DND-41 (cell line): ENCODE results near the gene NOXA1.

Experiments
- CTCF ChIP-seq: IDR thresholded peaks from 2 replicates; pipeline ENCODE4 v1.5.1; 2012; ENCODE audit warnings: borderline replicate concordance, low read length, moderate library complexity, mild to moderate bottlenecking; ENCODE audit not compliant: poor library complexity, severe bottlenecking; ENCODE audit errors: extremely low read depth
- EZH2 ChIP-seq: IDR thresholded peaks from 3 replicates; pipeline ENCODE4 v1.6.1; 2012; ENCODE audit warnings: borderline replicate concordance, low read depth, mild to moderate bottlenecking, moderate library complexity, low read length, inconsistent platforms; ENCODE audit not compliant: severe bottlenecking

- no peak for TF ChIP-seq CTCF
- TF ChIP-seq EZH2 = no peak
These were observed 27.0 kb upstream of the NOXA1 start for GRCh38 chr9:137396227-137396626.
